ENCODE measurements around the gene ADGRG7. TPM values are rescaled to one million over a fixed set of nuclear protein-coding genes. Genes with fewer than 3 reads are reported as not detected.

ADGRG7 gene
- total and polyA plus RNA-seq, 10 donors = not detected

GRCh38 chr3:100703865-100704264, 94.5 kb downstream of the ADGRG7 start:
- Histone ChIP-seq H3K27me3 (replicated peaks in 1 of 7) (peaks cover 0 to 5% (median 0%) of the 10 kb centered on the region in 7 donors), H3K4me1 (peaks cover 0 to 6% (median 6%) of the 10 kb centered on the region in 6 donors), H3K36me3 (no peaks in the 10 kb centered on the region), H3K9me3 (no peaks in the 10 kb centered on the region), H3K27ac (no peak overlapping the region), H3K4me3 (no peak overlapping the region)
- 64 to 81% (median 76%) methylated on average over 4 of the region's 4 CpGs for WGBS, 5 donors
- no peak for DNase-seq
- intact Hi-C loops (cut with DNase I; ENCODE audit: low total_unique reads) = no loop called here
- TF ChIP-seq POLR2A (IDR thresholded peaks at IDR 0.05) = no peak

DNA sequence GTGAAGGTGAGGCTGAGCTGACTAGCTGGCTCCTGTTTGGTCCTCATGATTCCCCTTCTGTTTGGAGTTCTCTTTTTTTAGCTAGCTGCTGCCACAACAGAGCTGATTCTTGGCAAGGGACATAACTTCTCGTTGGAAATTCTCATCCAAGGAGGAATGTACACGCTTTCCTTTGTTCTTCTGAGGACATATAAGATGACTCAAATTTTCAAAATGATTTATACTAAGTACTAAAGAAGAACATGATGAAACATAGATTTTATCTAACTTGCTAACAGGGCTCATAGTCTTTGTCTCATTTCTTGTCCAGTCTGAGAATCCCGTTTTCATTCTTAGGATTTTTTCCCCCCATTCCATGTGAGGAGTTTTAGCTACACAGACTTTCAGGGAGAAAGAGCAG, 97.0 kb downstream of the ADGRG7 start:
- Histone ChIP-seq H3K9me3 (no peaks in the 10 kb centered on the region), H3K27me3 (replicated peaks in 1 of 7) (peaks cover 0 to 5% (median 0%) of the 10 kb centered on the region in 7 donors), H3K4me3 (no peak overlapping the region), H3K27ac (no peak overlapping the region), H3K36me3 (peaks cover 0 to 5% (median 0%) of the 10 kb centered on the region in 6 donors), H3K4me1 (peaks cover 3 to 22% (median 20%) of the 10 kb centered on the region in 6 donors)
- 75 to 87% (median 84%) methylated on average over 3 of the region's 3 CpGs for WGBS, 5 donors
- no peak for DNase-seq
- TF ChIP-seq, protein P1, sequence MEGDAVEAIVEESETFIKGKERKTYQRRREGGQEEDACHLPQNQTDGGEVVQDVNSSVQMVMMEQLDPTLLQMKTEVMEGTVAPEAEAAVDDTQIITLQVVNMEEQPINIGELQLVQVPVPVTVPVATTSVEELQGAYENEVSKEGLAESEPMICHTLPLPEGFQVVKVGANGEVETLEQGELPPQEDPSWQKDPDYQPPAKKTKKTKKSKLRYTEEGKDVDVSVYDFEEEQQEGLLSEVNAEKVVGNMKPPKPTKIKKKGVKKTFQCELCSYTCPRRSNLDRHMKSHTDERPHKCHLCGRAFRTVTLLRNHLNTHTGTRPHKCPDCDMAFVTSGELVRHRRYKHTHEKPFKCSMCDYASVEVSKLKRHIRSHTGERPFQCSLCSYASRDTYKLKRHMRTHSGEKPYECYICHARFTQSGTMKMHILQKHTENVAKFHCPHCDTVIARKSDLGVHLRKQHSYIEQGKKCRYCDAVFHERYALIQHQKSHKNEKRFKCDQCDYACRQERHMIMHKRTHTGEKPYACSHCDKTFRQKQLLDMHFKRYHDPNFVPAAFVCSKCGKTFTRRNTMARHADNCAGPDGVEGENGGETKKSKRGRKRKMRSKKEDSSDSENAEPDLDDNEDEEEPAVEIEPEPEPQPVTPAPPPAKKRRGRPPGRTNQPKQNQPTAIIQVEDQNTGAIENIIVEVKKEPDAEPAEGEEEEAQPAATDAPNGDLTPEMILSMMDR (IDR thresholded peaks at IDR 0.05 in 8 of 11, conservative IDR thresholded peaks at IDR 0.05 in 3 of 11) = no peak
- TF ChIP-seq POLR2AphosphoS5 (IDR thresholded peaks at IDR 0.05) (no peak), POLR2A (IDR thresholded peaks at IDR 0.05) (no peak)
- intact Hi-C loops (cut with DNase I; ENCODE audit: low total_unique reads) = no loop called here

DNA sequence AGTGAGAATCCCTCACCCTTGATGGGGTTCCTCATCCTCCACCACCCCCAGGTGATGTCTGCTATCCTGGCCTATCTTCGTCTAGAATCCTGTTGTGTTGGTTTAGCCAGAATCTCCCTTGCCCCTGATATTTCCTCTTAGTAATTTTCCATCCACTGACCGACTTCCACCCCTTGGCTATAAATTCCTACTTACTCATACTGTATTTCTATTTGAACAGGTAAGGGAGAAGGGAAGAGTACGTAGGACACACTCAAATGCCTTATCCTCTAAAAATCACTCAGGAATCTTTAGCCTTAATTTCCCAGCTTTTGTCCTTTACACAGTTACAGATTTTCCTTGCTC, 99.2 kb downstream of the ADGRG7 start:
- peak overlapping the region; percentile 58 to 83 (median 73) for H3K4me3 ChIP-seq
- peaks cover 0 to 5% (median 0%) of the 10 kb centered on the region in 7 donors for H3K27me3 ChIP-seq (replicated peaks in 1 of 7)
- 86 to 98% (median 93%) methylated on average over 3 of the region's 3 CpGs for WGBS, 5 donors
- H3K9me3 ChIP-seq = no peaks in the 10 kb centered on the region
- peak overlapping the region; percentile 82 to 99 (median 96) for H3K27ac ChIP-seq
- no peak for TF ChIP-seq POLR2AphosphoS5 (IDR thresholded peaks at IDR 0.05)
- TF ChIP-seq, protein P1 (IDR thresholded peaks at IDR 0.05 in 8 of 11, conservative IDR thresholded peaks at IDR 0.05 in 3 of 11) = no peak
- no peak for TF ChIP-seq POLR2A (IDR thresholded peaks at IDR 0.05)
- DNase-seq = no peak
- peaks cover 0 to 11% (median under 1%) of the 10 kb centered on the region in 6 donors for H3K36me3 ChIP-seq
- intact Hi-C loops (cut with DNase I; ENCODE audit: low total_unique reads) = no loop called here
- peaks cover 14 to 39% (median 31%) of the 10 kb centered on the region in 6 donors for H3K4me1 ChIP-seq

- WGBS, 5 donors = 1% methylated on average over 39 to 76 of the region's 76 CpGs
- H3K4me1 ChIP-seq = peaks cover 14 to 44% (median 33%) of the 10 kb centered on the region in 6 donors
- peaks cover 0 to 17% (median 7%) of the 10 kb centered on the region in 6 donors for H3K36me3 ChIP-seq
- peak within 1 kb of the TSS; percentile 58 to 83 (median 73) for H3K4me3 ChIP-seq
- peaks cover 0 to 5% (median 0%) of the 10 kb centered on the region in 7 donors for H3K27me3 ChIP-seq (replicated peaks in 1 of 7)
- TF ChIP-seq POLR2AphosphoS5 (IDR thresholded peaks at IDR 0.05) (peak; percentile 93 to 98 (median 97)), POLR2A (IDR thresholded peaks at IDR 0.05) (peak; percentile 20 to 70 (median 55))
- TF ChIP-seq, protein P1 (IDR thresholded peaks at IDR 0.05 in 8 of 11, conservative IDR thresholded peaks at IDR 0.05 in 3 of 11) = peak in 2 of 11 experiments; percentile 9 to 32
- DNase-seq = peak; percentile 98
- intact Hi-C loops (cut with DNase I; ENCODE audit: low total_unique reads) = no loop called here
- no peaks in the 10 kb centered on the region for H3K9me3 ChIP-seq
- peak within 1 kb of the TSS; percentile 82 to 99 (median 96) for H3K27ac ChIP-seq
Measured at GRCh38 chr3:100708989-100709841, 99.8 kb downstream of the ADGRG7 start, which contains the start of gene TFG. TFG (plus strand) TSS chr3:100709494; CDS start chr3:100713686, 4,192 bp downstream.

All from spleen (tissue), 11 donors.